ENCODE measurements around the gene PGAM1.

The PGAM1 gene

GRCh38 chr10:97425964-97426775, at the start of gene PGAM1:
Gene PGAM1 (plus strand): TSS chr10:97426191. CDS start chr10:97426308, 117 bp downstream.
- TF ChIP-seq GATA2 (IDR thresholded peaks at IDR 0.05; ENCODE audit: low read depth, low read length) (no peak), GATA3 (IDR thresholded peaks at IDR 0.05; ENCODE audit: low read depth, low read length) (no peak)

- TF ChIP-seq GATA2 (IDR thresholded peaks at IDR 0.05; ENCODE audit: low read depth, low read length) (no peak), GATA3 (IDR thresholded peaks at IDR 0.05; ENCODE audit: low read depth, low read length) (no peak)
Observed at GRCh38 chr10:97376413-97376812, 49.6 kb upstream of the PGAM1 start.

GRCh38 chr10:97378933-97379921, 46.8 kb upstream of the PGAM1 start:
- TF ChIP-seq GATA3 (IDR thresholded peaks at IDR 0.05; ENCODE audit: low read depth, low read length), result no peak

DNA sequence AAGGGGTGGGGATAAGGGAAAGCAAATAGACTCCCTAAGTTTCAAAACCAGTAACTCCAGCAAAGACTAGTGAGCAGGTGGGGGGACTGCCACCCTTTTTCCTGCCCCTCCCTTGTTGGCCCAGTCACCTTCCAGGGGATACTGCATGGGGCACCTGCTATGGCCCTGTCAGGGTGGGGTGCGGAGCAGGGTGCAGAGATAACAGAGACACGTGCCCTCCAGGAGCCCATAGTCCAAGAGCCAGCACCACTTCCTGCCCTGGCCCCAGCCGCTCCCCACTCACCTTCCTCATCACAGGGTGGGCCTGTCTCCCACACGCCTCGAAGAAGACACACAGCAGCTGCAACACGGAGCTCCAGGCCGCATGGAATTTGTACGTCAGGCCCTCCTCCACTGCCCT, 45.5 kb upstream of the PGAM1 start:
- TF ChIP-seq GATA3 (IDR thresholded peaks at IDR 0.05; ENCODE audit: low read depth, low read length) (no peak), GATA2 (IDR thresholded peaks at IDR 0.05; ENCODE audit: low read depth, low read length) (no peak)

DNA sequence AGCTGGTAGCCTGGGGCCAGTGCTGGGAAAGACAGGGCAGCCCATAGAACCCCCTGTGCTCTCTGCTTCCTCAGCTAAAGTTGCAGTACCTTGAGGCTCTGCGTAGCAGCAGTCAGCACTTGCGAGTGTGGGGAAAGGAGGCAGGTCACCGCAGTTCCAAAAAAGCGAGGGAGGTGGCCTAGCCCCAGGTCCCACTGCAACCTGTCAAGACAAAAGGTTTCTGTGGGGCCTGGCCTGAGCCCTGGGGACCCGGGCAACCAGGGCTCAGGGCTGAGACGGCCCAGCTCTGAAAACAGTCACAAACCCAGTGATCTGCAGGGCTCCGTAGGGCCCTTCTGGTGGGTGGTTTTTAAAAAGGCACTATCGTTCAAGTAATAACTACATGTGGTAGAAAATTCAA, 44.4 kb upstream of the PGAM1 start:
- TF ChIP-seq GATA3 (IDR thresholded peaks at IDR 0.05; ENCODE audit: low read depth, low read length) (no peak), GATA2 (IDR thresholded peaks at IDR 0.05; ENCODE audit: low read depth, low read length) (no peak)

DNA sequence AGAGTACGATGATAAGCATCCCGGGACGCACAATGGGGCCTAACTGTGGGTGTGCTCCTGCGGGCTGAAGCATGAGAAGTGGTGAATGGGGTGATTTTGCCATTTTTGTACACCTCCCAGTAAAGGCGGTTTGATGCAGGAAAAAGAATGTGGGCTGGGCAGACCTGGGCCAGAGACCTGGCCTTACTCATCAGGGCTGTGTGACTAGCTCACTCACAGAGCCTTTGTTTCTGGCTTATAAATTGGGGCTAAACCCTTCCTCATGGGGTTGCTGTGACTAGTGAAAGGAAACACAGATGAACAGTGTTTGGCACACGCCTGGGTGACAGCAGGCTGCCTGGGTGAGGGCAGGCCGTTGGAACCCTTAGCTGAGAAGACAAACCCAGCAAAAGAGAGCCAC, 42.8 kb upstream of the PGAM1 start:
- TF ChIP-seq GATA2 (IDR thresholded peaks at IDR 0.05; ENCODE audit: low read depth, low read length), result no peak
- TF ChIP-seq GATA3 (IDR thresholded peaks at IDR 0.05; ENCODE audit: low read depth, low read length), result no peak

GRCh38 chr10:97384156-97384555, 41.8 kb upstream of the PGAM1 start:
- TF ChIP-seq GATA2 (IDR thresholded peaks at IDR 0.05; ENCODE audit: low read depth, low read length) (no peak), GATA3 (IDR thresholded peaks at IDR 0.05; ENCODE audit: low read depth, low read length) (no peak)

GRCh38 chr10:97384641-97385040, 41.4 kb upstream of the PGAM1 start:
- no peak for TF ChIP-seq GATA3 (IDR thresholded peaks at IDR 0.05; ENCODE audit: low read depth, low read length)
- TF ChIP-seq GATA2 (IDR thresholded peaks at IDR 0.05; ENCODE audit: low read depth, low read length), result no peak

DNA sequence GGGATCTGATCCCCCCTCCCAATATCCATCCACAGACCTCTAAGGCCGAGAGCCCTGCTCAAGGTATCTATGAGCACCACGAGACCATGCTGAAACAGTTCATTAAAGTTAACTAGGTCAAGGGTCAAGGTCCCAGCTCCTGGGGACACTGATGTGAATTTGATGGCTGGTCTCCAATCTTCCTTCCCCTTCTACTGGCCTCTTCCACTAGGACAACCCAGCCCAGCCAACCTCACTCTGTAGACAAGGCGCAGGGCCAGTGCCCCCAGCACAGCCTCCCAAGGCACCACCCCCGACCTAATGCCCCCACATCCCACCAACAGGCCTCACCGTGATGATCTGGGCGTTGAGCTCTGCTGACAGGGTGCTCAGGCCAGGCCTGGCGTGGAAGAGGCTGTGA, 40.4 kb upstream of the PGAM1 start:
- TF ChIP-seq GATA2 (IDR thresholded peaks at IDR 0.05; ENCODE audit: low read depth, low read length) (no peak), GATA3 (IDR thresholded peaks at IDR 0.05; ENCODE audit: low read depth, low read length) (no peak)

- no peak for TF ChIP-seq GATA2 (IDR thresholded peaks at IDR 0.05; ENCODE audit: low read depth, low read length)
- no peak for TF ChIP-seq GATA3 (IDR thresholded peaks at IDR 0.05; ENCODE audit: low read depth, low read length)
Observed at GRCh38 chr10:97388152-97388551, 37.8 kb upstream of the PGAM1 start.

GRCh38 chr10:97390091-97390490, 35.9 kb upstream of the PGAM1 start:
- TF ChIP-seq GATA3 (IDR thresholded peaks at IDR 0.05; ENCODE audit: low read depth, low read length) (no peak), GATA2 (IDR thresholded peaks at IDR 0.05; ENCODE audit: low read depth, low read length) (no peak)

GRCh38 chr10:97393034-97393573, 32.9 kb upstream of the PGAM1 start:
- TF ChIP-seq GATA2 (IDR thresholded peaks at IDR 0.05; ENCODE audit: low read depth, low read length), result no peak
- no peak for TF ChIP-seq GATA3 (IDR thresholded peaks at IDR 0.05; ENCODE audit: low read depth, low read length)

DNA sequence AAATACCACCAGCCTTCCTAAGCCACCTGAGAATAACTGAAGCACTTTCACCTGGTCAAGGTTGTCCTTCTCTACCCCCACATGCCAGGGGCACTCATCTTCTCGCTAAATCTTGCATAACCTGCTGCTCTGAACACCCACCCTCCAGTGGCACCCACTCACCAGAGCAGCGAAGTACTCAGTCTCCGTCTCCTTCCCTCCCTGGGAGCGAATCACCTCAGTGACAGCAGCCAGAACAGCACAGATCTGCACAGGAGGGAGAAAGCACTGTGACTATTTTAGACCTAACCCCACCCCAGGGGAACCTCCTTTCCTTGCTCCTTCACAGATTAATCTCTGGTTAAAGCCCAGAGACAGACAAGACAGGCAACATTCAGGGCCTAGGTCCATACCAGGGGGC, 29.9 kb upstream of the PGAM1 start:
- no peak for TF ChIP-seq GATA2 (IDR thresholded peaks at IDR 0.05; ENCODE audit: low read depth, low read length)
- no peak for TF ChIP-seq GATA3 (IDR thresholded peaks at IDR 0.05; ENCODE audit: low read depth, low read length)

GRCh38 chr10:97399843-97400545, 26.0 kb upstream of the PGAM1 start:
- TF ChIP-seq GATA3 (IDR thresholded peaks at IDR 0.05; ENCODE audit: low read depth, low read length), result no peak
- no peak for TF ChIP-seq GATA2 (IDR thresholded peaks at IDR 0.05; ENCODE audit: low read depth, low read length)

Data from SH-SY5Y (cell line).